CD14-positive monocyte (primary cell): Measurements from ENCODE around the gene KRTAP1-3. TPM values are rescaled to one million over a fixed set of nuclear protein-coding genes. Genes with fewer than 3 reads are reported as not detected.

Experiments
- DNase-seq, 3 donors: peaks; one replicate each; pipeline ENCODE4 v3.0.0-alpha.2; 2011 to 2022
- H2AFZ ChIP-seq: 2 replicates; pipeline ENCODE4 v1.6.0; 2012; ENCODE audit warnings: mild to moderate bottlenecking, low read depth, low read length, inconsistent platforms; ENCODE audit not compliant: insufficient read depth, poor library complexity, severe bottlenecking
- H3K27ac ChIP-seq, 2 donors: 1 replicate in 1 of 2; 2 replicates in 1 of 2; pipeline ENCODE4 v1.5.1; 2012 to 2013; ENCODE audit warnings: low read length in 2 of 2, control low read depth in 1 of 2, inconsistent platforms in 1 of 2, low read depth in 1 of 2, mild to moderate bottlenecking in 1 of 2
- H3K27me3 ChIP-seq, 2 donors: one replicate each; pipeline versions ENCODE4 v1.6.0 to v1.6.1; 2011 to 2013; ENCODE audit warnings: low read length in 2 of 2; ENCODE audit not compliant: control insufficient read depth in 2 of 2, insufficient read depth in 2 of 2
- H3K36me3 ChIP-seq, 2 donors: replicated peaks in 1 of 2; 1 replicate in 1 of 2; 2 replicates in 1 of 2; pipeline versions ENCODE4 v1.5.1 to v1.6.1; 2012 to 2013; ENCODE audit warnings: low read length in 2 of 2, control low read depth in 1 of 2, inconsistent platforms in 1 of 2, mild to moderate bottlenecking in 1 of 2; ENCODE audit not compliant: insufficient read depth in 2 of 2, control insufficient read depth in 1 of 2
- H3K4me1 ChIP-seq, 2 donors: 1 replicate in 1 of 2; 2 replicates in 1 of 2; pipeline versions ENCODE4 v1.5.1 to v1.6.1; 2012 to 2013; ENCODE audit warnings: low read length in 2 of 2, control low read depth in 1 of 2, inconsistent platforms in 1 of 2, mild to moderate bottlenecking in 1 of 2, moderate library complexity in 1 of 2; ENCODE audit not compliant: insufficient read depth in 2 of 2, control insufficient read depth in 1 of 2
- H3K4me2 ChIP-seq: replicated peaks from 2 replicates; pipeline ENCODE3; 2012; ENCODE audit warnings: low read length, moderate library complexity, mild to moderate bottlenecking; ENCODE audit not compliant: poor library complexity, severe bottlenecking; ENCODE audit errors: extremely low read depth
- H3K4me3 ChIP-seq, 3 experiments: fragments of 200-600 bp in 1 of 3; sonication (generic) in 1 of 3; replicated peaks in 1 of 3; 1 replicate in 2 of 3; 2 replicates in 1 of 3; pipeline ENCODE4 v1.5.1; 2011 to 2013; ENCODE audit warnings: low read length in 3 of 3, mild to moderate bottlenecking in 3 of 3, control low read depth in 2 of 3, low read depth in 2 of 3, inconsistent platforms in 1 of 3, moderate library complexity in 1 of 3
- H3K79me2 ChIP-seq: 2 replicates; pipeline ENCODE4 v1.6.0; 2012; ENCODE audit warnings: mild to moderate bottlenecking, control low read depth, inconsistent platforms, low read length, moderate library complexity; ENCODE audit not compliant: insufficient read depth
- H3K9ac ChIP-seq: 2 replicates; pipeline ENCODE4 v1.6.0; 2017; ENCODE audit warnings: low read length, mild to moderate bottlenecking; ENCODE audit not compliant: insufficient read depth, poor library complexity, severe bottlenecking
- H3K9me3 ChIP-seq, 2 donors: replicated peaks in 1 of 2; 1 replicate in 1 of 2; 2 replicates in 1 of 2; pipeline versions ENCODE4 v1.5.1 to v1.6.1; 2012 to 2013; ENCODE audit warnings: low read length in 2 of 2, control low read depth in 1 of 2; ENCODE audit not compliant: control insufficient read depth in 1 of 2, insufficient read depth in 1 of 2
- H4K20me1 ChIP-seq: 2 replicates; pipeline ENCODE4 v1.6.0; 2012; ENCODE audit warnings: mild to moderate bottlenecking, low read length, control low read depth, moderate library complexity; ENCODE audit not compliant: insufficient read depth
- H3K27ac Mint-ChIP-seq, 7 donors: one replicate each; pipeline ENCODE4 v1.8.0; 2020; ENCODE audit warnings: mild to moderate bottlenecking in 7 of 7, mixed read lengths in 7 of 7, moderate library complexity in 6 of 7, inconsistent platforms in 2 of 7
- H3K27me3 Mint-ChIP-seq, 3 donors: one replicate each; pipeline ENCODE4 v1.8.0; 2021 to 2022; ENCODE audit warnings: low read depth in 3 of 3, mild to moderate bottlenecking in 3 of 3, mixed read lengths in 3 of 3, moderate library complexity in 3 of 3, inconsistent platforms in 1 of 3
- H3K36me3 Mint-ChIP-seq, 2 donors: one replicate each; pipeline ENCODE4 v1.8.0; 2020; ENCODE audit warnings: mixed read lengths in 2 of 2, inconsistent platforms in 1 of 2, mild to moderate bottlenecking in 1 of 2
- H3K4me1 Mint-ChIP-seq: one replicate; pipeline ENCODE4 v1.8.0; 2020; ENCODE audit warnings: mild to moderate bottlenecking, mixed read lengths
- H3K4me3 Mint-ChIP-seq, 2 donors: one replicate each; pipeline ENCODE4 v1.8.0; 2020; ENCODE audit warnings: mild to moderate bottlenecking in 2 of 2, mixed read lengths in 2 of 2, moderate library complexity in 1 of 2
- H3K9me3 Mint-ChIP-seq, 7 donors: one replicate each; pipeline ENCODE4 v1.8.0; 2020 to 2022; ENCODE audit warnings: mixed read lengths in 7 of 7, mild to moderate bottlenecking in 6 of 7, moderate library complexity in 6 of 7, inconsistent platforms in 2 of 7
- CTCF ChIP-seq: fragments of 200-600 bp; IDR thresholded peaks from one replicate; pipeline ENCODE4 v1.8.0; 2022; ENCODE audit warnings: antibody characterized with exemption, mild to moderate bottlenecking
- WGBS: methylation state at CpG from one replicate; pipeline ENCODE4 v1.1.5; 2013; ENCODE audit warnings: missing lambda C conversion rate; ENCODE audit not compliant: insufficient coverage; 5-methylcytosine and 5-hydroxymethylcytosine counted together
- intact Hi-C, 2 donors: fragments of 100-400 bp; cut with micrococcal nuclease; formaldehyde crosslinking; loops; one replicate each; pipeline versions ENCODE4 v1.15.0 to v1.15.1; 2023
- polyA plus RNA-seq, 3 donors: library from polyadenylated mRNA; depleted of rRNA in 1 of 3; unstranded in 2 of 3; stranded (reverse) in 1 of 3; fragments of 300-500 nt in 2 of 3; fragments of >200 nt in 1 of 3; fragmentation: Illumina TruSeq in 2 of 3; gene quantifications; 1 replicate in 2 of 3; 2 replicates in 1 of 3; pipeline ENCODE4 v1.2.3, GENCODE V29; 2012 to 2021

The KRTAP1-3 gene
- polyA plus RNA-seq, 3 donors: not detected

GRCh38 chr17:41004397-41004796 is 30.3 kb downstream of the KRTAP1-3 start:
- no peaks in the 10 kb centered on the region for H3K36me3 Mint-ChIP-seq
- H3K27me3 ChIP-seq: no peaks in the 10 kb centered on the region
- H3K4me2 ChIP-seq: no peak overlapping the region
- peaks cover 0 to 4% (median 0%) of the 10 kb centered on the region in 7 donors for H3K9me3 Mint-ChIP-seq
- H3K4me1 Mint-ChIP-seq: no peaks in the 10 kb centered on the region
- WGBS: 100% methylated on average over 2 of the region's 3 CpGs
- no peaks in the 10 kb centered on the region for H4K20me1 ChIP-seq
- H3K79me2 ChIP-seq: no peaks in the 10 kb centered on the region
- H3K36me3 ChIP-seq: no peaks in the 10 kb centered on the region
- H3K27ac ChIP-seq: no peak overlapping the region
- H3K27me3 Mint-ChIP-seq: peaks cover 6 to 16% (median 8%) of the 10 kb centered on the region in 3 donors
- H3K9me3 ChIP-seq: no peaks in the 10 kb centered on the region
- no peak overlapping the region for H3K27ac Mint-ChIP-seq
- intact Hi-C loops: no loop called here
- no peak overlapping the region for H2AFZ ChIP-seq
- no peak overlapping the region for H3K4me3 Mint-ChIP-seq
- no peak for DNase-seq
- no peak overlapping the region for H3K4me3 ChIP-seq
- no peaks in the 10 kb centered on the region for H3K4me1 ChIP-seq
- H3K9ac ChIP-seq: no peak overlapping the region
- TF ChIP-seq CTCF: no peak

- Mint-ChIP-seq H3K36me3 (no peaks in the 10 kb centered on the region), H3K4me1 (no peaks in the 10 kb centered on the region), H3K9me3 (peaks cover 0 to 4% (median 0%) of the 10 kb centered on the region in 7 donors), H3K27ac (no peak overlapping the region), H3K27me3 (peaks cover 8 to 16% (median 9%) of the 10 kb centered on the region in 3 donors), H3K4me3 (no peak overlapping the region)
- H3K27ac ChIP-seq: no peak overlapping the region
- no peak for DNase-seq
- WGBS: 20% methylated on average over 1 of the region's 4 CpGs
- H4K20me1 ChIP-seq: no peaks in the 10 kb centered on the region
- H2AFZ ChIP-seq: no peak overlapping the region
- H3K36me3 ChIP-seq: no peaks in the 10 kb centered on the region
- no peaks in the 10 kb centered on the region for H3K9me3 ChIP-seq
- H3K79me2 ChIP-seq: no peaks in the 10 kb centered on the region
- H3K27me3 ChIP-seq: no peaks in the 10 kb centered on the region
- no peak overlapping the region for H3K4me3 ChIP-seq
- no peak for TF ChIP-seq CTCF
- no peak overlapping the region for H3K9ac ChIP-seq
- no peak overlapping the region for H3K4me2 ChIP-seq
- intact Hi-C loops: no loop called here
- H3K4me1 ChIP-seq: no peaks in the 10 kb centered on the region
Observed at GRCh38 chr17:41003926-41004325, 30.7 kb downstream of the KRTAP1-3 start.
